OCI-LY1 (cell line): Measurements from ENCODE around the gene SLC39A11.

Source experiments
- H2AFZ ChIP-seq: fragments of 200-600 bp; sonication (generic), shearing (Covaris generic); 2 replicates; pipeline ENCODE4 v1.6.0; 2014; ENCODE audit warnings: antibody characterized with exemption, mild to moderate bottlenecking, low read length
- H3F3A ChIP-seq: fragments of 200-600 bp; sonication (generic), shearing (Covaris generic); 2 replicates; pipeline ENCODE4 v1.6.0; 2014; ENCODE audit warnings: mild to moderate bottlenecking, antibody characterized with exemption, low read length, moderate library complexity; ENCODE audit not compliant: insufficient read depth
- H3K27ac ChIP-seq: fragments of 200-600 bp; sonication (generic); 2 replicates; pipeline ENCODE4 v1.5.1; 2014; ENCODE audit warnings: low read length, mixed run types, mild to moderate bottlenecking, low read depth; ENCODE audit not compliant: poor library complexity, severe bottlenecking
- H3K27me3 ChIP-seq: fragments of 200-600 bp; sonication (generic); 2 replicates; pipeline ENCODE4 v1.6.0; 2014; ENCODE audit warnings: antibody characterized with exemption, mild to moderate bottlenecking, low read length, moderate library complexity; ENCODE audit not compliant: insufficient read depth
- H3K36me3 ChIP-seq: fragments of 200-600 bp; sonication (generic); 2 replicates; pipeline ENCODE4 v1.6.1; 2014; ENCODE audit warnings: mild to moderate bottlenecking, antibody characterized with exemption, low read length, moderate library complexity, mixed read lengths; ENCODE audit not compliant: insufficient read depth
- H3K4me1 ChIP-seq: fragments of 200-600 bp; sonication (generic); 2 replicates; pipeline ENCODE4 v1.5.1; 2014; ENCODE audit warnings: mild to moderate bottlenecking, low read length, moderate library complexity; ENCODE audit not compliant: insufficient read depth, severe bottlenecking
- H3K4me2 ChIP-seq: fragments of 200-600 bp; sonication (generic), shearing (Covaris generic); 2 replicates; pipeline ENCODE4 v1.6.1; 2014; ENCODE audit warnings: low read length
- H3K4me3 ChIP-seq: fragments of 200-600 bp; sonication (generic); 2 replicates; pipeline ENCODE4 v1.5.1; 2014; ENCODE audit warnings: low read length, low read depth, mild to moderate bottlenecking, mixed read lengths; ENCODE audit not compliant: poor library complexity, severe bottlenecking
- H3K79me2 ChIP-seq: fragments of 200-600 bp; shearing (Covaris generic); 2 replicates; pipeline ENCODE4 v1.6.1; 2016; ENCODE audit warnings: mixed run types, low read length, mixed read lengths; ENCODE audit not compliant: insufficient read depth
- H3K9ac ChIP-seq: fragments of 200-600 bp; sonication (generic), shearing (Covaris generic); 2 replicates; pipeline ENCODE4 v1.6.1; 2014; ENCODE audit warnings: mild to moderate bottlenecking, low read length, mixed read lengths
- H3K9me2 ChIP-seq: fragments of 200-600 bp; sonication (generic), shearing (Covaris generic); 2 replicates; pipeline ENCODE4 v1.6.1; 2014; ENCODE audit warnings: low read depth, mild to moderate bottlenecking, low read length, mixed read lengths
- H3K9me3 ChIP-seq: fragments of 200-600 bp; shearing (Covaris generic); 2 replicates; pipeline ENCODE4 v1.6.1; 2014; ENCODE audit warnings: low read length, mixed read lengths
- H4K20me1 ChIP-seq: fragments of 200-600 bp; sonication (generic), shearing (Covaris generic); 2 replicates; pipeline ENCODE4 v1.6.0; 2016; ENCODE audit warnings: mild to moderate bottlenecking, low read length; ENCODE audit not compliant: insufficient read depth
- CTCF ChIP-seq: fragments of 200-600 bp; sonication (generic), shearing (Covaris generic); IDR thresholded peaks from 2 replicates; pipeline ENCODE4 v1.5.1; 2017; ENCODE audit warnings: mild to moderate bottlenecking, antibody characterized with exemption, low read length, moderate library complexity, mixed read lengths
- EZH2 ChIP-seq: fragments of 200-600 bp; sonication (generic), shearing (Covaris generic); IDR thresholded peaks from 2 replicates; pipeline ENCODE4 v1.8.0; 2017; ENCODE audit warnings: borderline replicate concordance, mixed run types, mild to moderate bottlenecking, antibody characterized with exemption, low read length, moderate library complexity, mixed read lengths

The SLC39A11 gene

GRCh38 chr17:72598695-72599094 is 493.8 kb downstream of the SLC39A11 start:
- Histone ChIP-seq H3F3A (no peaks in the 10 kb centered on the region), H3K36me3 (no peaks in the 10 kb centered on the region), H3K9me3 (no peaks in the 10 kb centered on the region), H3K79me2 (no peaks in the 10 kb centered on the region), H2AFZ (no peak overlapping the region), H3K9me2 (no peaks in the 10 kb centered on the region), H3K4me1 (no peaks in the 10 kb centered on the region), H3K27ac (no peak overlapping the region), H3K4me2 (no peak overlapping the region), H3K27me3 (peaks cover 3% of the 10 kb centered on the region; the same call in 1 of the 2 replicates), H3K4me3 (no peak overlapping the region), H4K20me1 (no peaks in the 10 kb centered on the region), H3K9ac (no peak overlapping the region)
- TF ChIP-seq EZH2, result no peak
- TF ChIP-seq CTCF, result no peak

- no peak for TF ChIP-seq CTCF
- TF ChIP-seq EZH2, result no peak
- no peak overlapping the region for H3K4me2 ChIP-seq
- H3K27ac ChIP-seq, result no peak overlapping the region
- no peak overlapping the region for H3K4me3 ChIP-seq
- no peaks in the 10 kb centered on the region for H3K36me3 ChIP-seq
- H3K9me2 ChIP-seq, result no peaks in the 10 kb centered on the region
- H3K9ac ChIP-seq, result no peak overlapping the region
- no peaks in the 10 kb centered on the region for H3K4me1 ChIP-seq
- no peaks in the 10 kb centered on the region for H3K9me3 ChIP-seq
- no peak overlapping the region for H2AFZ ChIP-seq
- H3K79me2 ChIP-seq, result no peaks in the 10 kb centered on the region
- H3F3A ChIP-seq, result no peaks in the 10 kb centered on the region
- H3K27me3 ChIP-seq, result peaks cover 2% of the 10 kb centered on the region; the same call in 1 of the 2 replicates
- H4K20me1 ChIP-seq, result no peaks in the 10 kb centered on the region
These were observed 495.0 kb downstream of the SLC39A11 start for GRCh38 chr17:72597354-72598087.
